ES-I3 (cell line): ENCODE results near the gene NCAN.

Source experiments
- H3K36me3 ChIP-seq: 2 replicates; pipeline ENCODE4 v1.6.1; 2013; ENCODE audit warnings: mild to moderate bottlenecking, low read length, control low read depth, moderate library complexity; ENCODE audit not compliant: insufficient read depth
- H3K4me1 ChIP-seq: 2 replicates; pipeline ENCODE4 v1.6.1; 2013; ENCODE audit warnings: mild to moderate bottlenecking, control low read depth, low read length; ENCODE audit not compliant: insufficient read depth
- H3K9ac ChIP-seq: 2 replicates; pipeline ENCODE4 v1.6.1; 2013; ENCODE audit warnings: low read depth, mild to moderate bottlenecking, low read length, moderate library complexity
- H3K9me3 ChIP-seq: 2 replicates; pipeline ENCODE4 v1.6.1; 2013; ENCODE audit warnings: mild to moderate bottlenecking, low read length, moderate library complexity; ENCODE audit not compliant: control insufficient read depth, insufficient read depth

Gene NCAN

GRCh38 chr19:19257137-19257536 is 45.4 kb downstream of the NCAN start:
- no peaks in the 10 kb centered on the region; the same call in 1 of the 2 replicates for H3K36me3 ChIP-seq
- H3K9me3 ChIP-seq = no peaks in the 10 kb centered on the region
- no peaks in the 10 kb centered on the region for H3K4me1 ChIP-seq
- H3K9ac ChIP-seq = no peak overlapping the region

GRCh38 chr19:19257836-19258588 is 46.3 kb downstream of the NCAN start:
- H3K9ac ChIP-seq = no peak overlapping the region
- no peaks in the 10 kb centered on the region for H3K4me1 ChIP-seq
- H3K36me3 ChIP-seq = no peaks in the 10 kb centered on the region; the same call in 1 of the 2 replicates
- H3K9me3 ChIP-seq = no peaks in the 10 kb centered on the region

- no peaks in the 10 kb centered on the region for H3K4me1 ChIP-seq
- no peak overlapping the region for H3K9ac ChIP-seq
- H3K36me3 ChIP-seq = no peaks in the 10 kb centered on the region; the same call in 1 of the 2 replicates
- no peaks in the 10 kb centered on the region for H3K9me3 ChIP-seq
Observed at GRCh38 chr19:19258589-19259338, 47.0 kb downstream of the NCAN start.

GRCh38 chr19:19259741-19260140 is 48.0 kb downstream of the NCAN start:
- Histone ChIP-seq H3K4me1 (no peaks in the 10 kb centered on the region), H3K9ac (no peak overlapping the region), H3K9me3 (no peaks in the 10 kb centered on the region), H3K36me3 (no peaks in the 10 kb centered on the region; the same call in 1 of the 2 replicates)

GRCh38 chr19:19260417-19261214 is 48.9 kb downstream of the NCAN start:
- H3K4me1 ChIP-seq = no peaks in the 10 kb centered on the region
- H3K9ac ChIP-seq = peak overlapping the region; percentile 41; the same call in 1 of the 2 replicates
- H3K36me3 ChIP-seq = no peaks in the 10 kb centered on the region; the same call in 1 of the 2 replicates
- no peaks in the 10 kb centered on the region for H3K9me3 ChIP-seq

GRCh38 chr19:19261350-19262189 is 49.8 kb downstream of the NCAN start:
- no peaks in the 10 kb centered on the region; the same call in 1 of the 2 replicates for H3K36me3 ChIP-seq
- H3K9ac ChIP-seq = peak overlapping the region; percentile 41
- no peaks in the 10 kb centered on the region; the same call in 1 of the 2 replicates for H3K4me1 ChIP-seq
- H3K9me3 ChIP-seq = no peaks in the 10 kb centered on the region

GRCh38 chr19:19262190-19263057 is 50.7 kb downstream of the NCAN start:
- peak overlapping the region; percentile 41; the same call in 1 of the 2 replicates for H3K9ac ChIP-seq
- no peaks in the 10 kb centered on the region; the same call in 1 of the 2 replicates for H3K4me1 ChIP-seq

GRCh38 chr19:19263886-19264487 is 52.2 kb downstream of the NCAN start:
- no peaks in the 10 kb centered on the region; the same call in 1 of the 2 replicates for H3K4me1 ChIP-seq
- H3K36me3 ChIP-seq = no peaks in the 10 kb centered on the region; the same call in 1 of the 2 replicates
- H3K9ac ChIP-seq = no peak overlapping the region
- no peaks in the 10 kb centered on the region for H3K9me3 ChIP-seq

More at GRCh38 chr19:19262190-19263057, 50.7 kb downstream of the NCAN start:
- Histone ChIP-seq H3K36me3 (no peaks in the 10 kb centered on the region; the same call in 1 of the 2 replicates), H3K9me3 (no peaks in the 10 kb centered on the region)

GRCh38 chr19:19267305-19267704 is 55.5 kb downstream of the NCAN start:
- Histone ChIP-seq H3K36me3 (no peaks in the 10 kb centered on the region), H3K4me1 (no peaks in the 10 kb centered on the region; the same call in 1 of the 2 replicates)

GRCh38 chr19:19268453-19269385 is 57.0 kb downstream of the NCAN start:
- no peaks in the 10 kb centered on the region for H3K9me3 ChIP-seq
- H3K9ac ChIP-seq = no peak overlapping the region
- H3K4me1 ChIP-seq = no peaks in the 10 kb centered on the region; the same call in 1 of the 2 replicates

More at GRCh38 chr19:19267305-19267704, 55.5 kb downstream of the NCAN start:
- Histone ChIP-seq H3K9me3 (no peaks in the 10 kb centered on the region), H3K9ac (no peak overlapping the region)

GRCh38 chr19:19269952-19270694 is 58.4 kb downstream of the NCAN start:
- Histone ChIP-seq H3K36me3 (no peaks in the 10 kb centered on the region), H3K4me1 (no peaks in the 10 kb centered on the region; the same call in 1 of the 2 replicates), H3K9me3 (no peaks in the 10 kb centered on the region), H3K9ac (no peak overlapping the region)

More at GRCh38 chr19:19268453-19269385, 57.0 kb downstream of the NCAN start:
- H3K36me3 ChIP-seq = no peaks in the 10 kb centered on the region
